ENCODE results near the gene GNAT3.

DNA sequence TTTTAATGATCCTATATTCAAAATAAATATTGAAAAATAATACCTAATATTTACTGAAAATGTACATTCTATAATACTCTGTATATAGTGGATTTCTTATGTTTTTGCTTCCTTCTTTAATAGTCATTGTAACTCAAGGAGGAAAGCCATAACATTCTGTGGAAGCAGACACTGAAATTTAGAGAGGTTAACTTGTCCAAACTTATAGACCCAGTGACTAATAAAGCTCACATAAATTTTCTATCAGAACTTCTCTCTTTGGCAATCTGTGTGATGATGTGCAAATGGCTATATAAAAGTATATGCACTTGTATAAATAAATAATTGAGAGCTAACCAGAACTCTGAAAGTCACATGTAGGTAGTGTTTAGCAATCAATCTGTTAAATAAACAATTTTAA is 26.1 kb downstream of the GNAT3 start:
- TF ChIP-seq POLR2A (IDR thresholded peaks at IDR 0.05) = no peak
- TF ChIP-seq, protein P1, sequence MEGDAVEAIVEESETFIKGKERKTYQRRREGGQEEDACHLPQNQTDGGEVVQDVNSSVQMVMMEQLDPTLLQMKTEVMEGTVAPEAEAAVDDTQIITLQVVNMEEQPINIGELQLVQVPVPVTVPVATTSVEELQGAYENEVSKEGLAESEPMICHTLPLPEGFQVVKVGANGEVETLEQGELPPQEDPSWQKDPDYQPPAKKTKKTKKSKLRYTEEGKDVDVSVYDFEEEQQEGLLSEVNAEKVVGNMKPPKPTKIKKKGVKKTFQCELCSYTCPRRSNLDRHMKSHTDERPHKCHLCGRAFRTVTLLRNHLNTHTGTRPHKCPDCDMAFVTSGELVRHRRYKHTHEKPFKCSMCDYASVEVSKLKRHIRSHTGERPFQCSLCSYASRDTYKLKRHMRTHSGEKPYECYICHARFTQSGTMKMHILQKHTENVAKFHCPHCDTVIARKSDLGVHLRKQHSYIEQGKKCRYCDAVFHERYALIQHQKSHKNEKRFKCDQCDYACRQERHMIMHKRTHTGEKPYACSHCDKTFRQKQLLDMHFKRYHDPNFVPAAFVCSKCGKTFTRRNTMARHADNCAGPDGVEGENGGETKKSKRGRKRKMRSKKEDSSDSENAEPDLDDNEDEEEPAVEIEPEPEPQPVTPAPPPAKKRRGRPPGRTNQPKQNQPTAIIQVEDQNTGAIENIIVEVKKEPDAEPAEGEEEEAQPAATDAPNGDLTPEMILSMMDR (IDR thresholded peaks at IDR 0.05) = no peak
